HG02981 (cell line): Measurements from ENCODE around the gene EYA3.
A peak's percentile ranks its signal among the peaks of the same experiment; 100 is the strongest.

Source experiments
- ATAC-seq: cut with Tn5 transposase; IDR thresholded peaks from one replicate; pipeline ENCODE4 v1.9.1; 2021; ENCODE audit warnings: mild to moderate bottlenecking, moderate library complexity; ENCODE audit not compliant: unreplicated experiment

EYA3 gene

DNA sequence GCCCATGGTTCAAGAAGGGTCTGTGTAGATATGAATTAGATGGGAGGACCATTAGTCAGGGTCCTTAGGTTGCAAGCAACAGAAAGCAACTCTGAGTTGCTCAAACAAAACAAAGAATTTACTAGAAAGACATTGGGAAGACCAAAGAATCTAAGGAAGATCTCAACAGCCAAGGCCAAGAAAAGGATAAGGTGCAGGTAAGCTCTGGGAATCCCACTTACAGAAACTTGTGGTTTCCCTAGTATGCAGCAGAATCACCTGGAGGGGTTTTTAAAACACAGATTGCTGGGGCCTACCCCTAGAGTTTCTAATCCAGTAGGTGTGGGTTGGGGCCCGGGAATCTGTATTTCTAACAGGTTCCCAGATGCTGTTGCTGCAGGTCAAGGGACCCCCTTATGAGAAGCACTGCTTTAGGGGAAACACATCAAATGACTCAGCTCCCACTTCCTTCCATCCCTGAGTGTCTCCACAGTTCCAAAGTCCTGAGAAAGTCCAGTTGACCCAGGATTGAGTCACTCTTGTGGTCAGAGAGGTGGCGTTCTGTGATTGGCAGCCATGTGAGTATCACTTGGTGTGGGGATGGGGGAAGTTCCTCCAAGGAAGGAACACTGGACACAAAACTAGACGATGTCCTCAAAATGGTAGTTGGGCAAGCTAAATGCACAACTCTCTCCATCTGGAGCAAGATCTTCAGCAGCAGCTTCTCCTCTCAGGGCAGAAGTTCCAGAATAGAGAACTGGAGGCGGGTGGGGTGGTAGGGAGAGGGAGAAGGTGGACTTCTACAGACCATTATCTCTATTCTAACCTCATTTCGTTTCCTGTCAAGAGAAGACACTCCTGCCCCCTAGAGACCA, 24.2 kb upstream of the EYA3 start:
- ATAC-seq = no peak

DNA sequence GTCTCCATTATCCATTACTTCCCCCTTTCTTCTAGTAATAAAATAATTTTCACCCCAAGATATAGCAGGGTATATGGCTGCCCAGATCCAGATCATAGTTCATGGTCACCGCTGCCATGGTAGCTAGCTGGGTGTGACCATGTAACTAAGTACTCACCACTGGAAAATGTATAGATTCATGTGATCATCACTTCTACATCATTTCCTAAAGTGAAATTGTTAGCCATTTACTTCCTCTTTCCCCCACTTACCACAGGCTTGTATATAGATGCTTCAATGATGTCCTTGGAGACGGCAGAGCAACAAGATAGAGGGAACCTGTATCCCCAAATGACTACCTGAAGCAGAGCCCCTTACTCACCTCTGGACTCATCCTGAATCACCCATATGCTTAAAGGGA, 22.7 kb upstream of the EYA3 start:
- ATAC-seq = peak; percentile 47

DNA sequence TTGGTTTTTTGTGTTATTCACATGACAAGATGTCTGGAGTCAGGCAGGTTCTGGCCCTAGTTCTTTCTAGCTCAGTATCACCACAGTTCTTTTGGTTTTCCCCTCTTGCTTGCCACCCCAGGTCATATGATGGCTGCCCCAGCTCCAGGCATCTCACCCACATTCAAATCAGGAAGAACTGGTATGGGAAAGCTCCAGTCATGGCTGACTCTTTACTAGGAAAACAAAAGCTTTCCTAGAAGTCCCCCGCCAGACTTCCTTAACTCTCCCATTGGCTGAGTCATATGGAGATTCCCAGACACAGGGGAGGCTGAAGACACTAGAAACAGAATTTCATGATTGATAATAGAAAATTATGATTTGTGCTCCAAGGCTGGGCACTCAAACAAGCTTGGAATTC, 22.1 kb upstream of the EYA3 start:
- ATAC-seq = no peak

DNA sequence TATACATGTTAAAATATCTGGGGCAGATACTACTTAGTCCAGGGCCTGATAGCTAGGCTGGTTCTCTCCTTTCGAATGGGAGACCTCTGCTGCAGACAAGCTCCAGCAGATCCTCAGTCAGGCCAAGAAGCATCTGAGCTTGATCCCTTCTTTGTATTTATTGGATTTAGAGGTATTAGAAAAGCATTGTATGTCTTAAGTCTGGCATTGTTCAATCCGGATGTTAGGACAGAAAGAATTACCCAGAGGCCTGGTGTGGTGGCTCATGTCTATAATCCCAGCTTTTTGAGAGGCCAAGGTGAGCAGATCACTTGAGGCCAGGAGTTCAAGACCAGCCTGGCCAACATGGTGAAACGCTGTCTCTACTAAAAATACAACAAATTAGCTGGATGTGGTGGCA, 21.2 kb upstream of the EYA3 start:
- no peak for ATAC-seq

DNA sequence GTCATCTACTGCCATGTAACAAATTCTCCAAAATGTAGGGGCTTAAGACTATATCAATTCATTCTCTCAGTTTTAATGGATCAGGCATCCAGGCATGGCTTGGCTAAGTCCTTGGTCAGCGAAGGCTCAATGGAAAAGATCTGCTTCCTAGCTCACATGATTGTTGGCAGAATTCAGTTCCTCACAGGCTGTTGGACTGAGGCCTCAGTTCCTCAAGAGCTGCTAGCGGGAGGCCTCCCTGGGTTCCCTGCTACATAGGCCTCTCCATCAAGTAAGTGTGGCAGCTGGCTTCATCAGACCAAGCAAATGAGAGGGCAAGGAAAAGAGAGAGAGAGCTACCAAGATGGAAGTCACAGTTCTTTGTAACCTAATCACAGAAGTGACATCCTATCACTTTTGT, 19.6 kb upstream of the EYA3 start:
- no peak for ATAC-seq

DNA sequence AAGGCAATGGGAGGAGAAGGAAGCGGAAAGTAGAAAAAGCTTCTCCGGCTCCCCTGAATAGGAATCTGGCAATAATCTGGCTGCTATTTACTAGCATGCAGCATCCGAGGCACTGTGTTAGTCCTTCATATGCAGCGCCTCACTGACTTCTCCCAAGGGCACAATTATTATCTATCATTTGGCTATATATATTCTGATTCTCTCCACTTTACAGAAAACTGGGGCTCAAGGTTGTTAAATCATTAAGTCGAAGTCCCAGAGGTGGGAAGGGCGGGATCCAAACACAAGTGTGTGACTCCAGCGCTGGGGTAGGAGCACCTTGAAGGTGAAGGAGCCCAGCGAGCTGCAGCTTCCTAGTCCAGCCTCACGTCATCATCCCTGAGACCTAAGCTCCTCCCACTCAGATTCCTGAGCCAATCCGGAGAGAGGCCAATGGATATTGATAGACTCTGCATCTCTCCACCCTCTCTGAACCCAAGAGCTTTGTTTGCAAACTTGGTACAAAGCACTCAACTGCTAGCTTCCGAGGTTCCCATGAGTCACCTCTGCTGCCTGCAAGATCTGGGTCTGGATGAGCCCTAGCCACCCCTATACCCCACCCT, 16.6 kb upstream of the EYA3 start:
- ATAC-seq = no peak

DNA sequence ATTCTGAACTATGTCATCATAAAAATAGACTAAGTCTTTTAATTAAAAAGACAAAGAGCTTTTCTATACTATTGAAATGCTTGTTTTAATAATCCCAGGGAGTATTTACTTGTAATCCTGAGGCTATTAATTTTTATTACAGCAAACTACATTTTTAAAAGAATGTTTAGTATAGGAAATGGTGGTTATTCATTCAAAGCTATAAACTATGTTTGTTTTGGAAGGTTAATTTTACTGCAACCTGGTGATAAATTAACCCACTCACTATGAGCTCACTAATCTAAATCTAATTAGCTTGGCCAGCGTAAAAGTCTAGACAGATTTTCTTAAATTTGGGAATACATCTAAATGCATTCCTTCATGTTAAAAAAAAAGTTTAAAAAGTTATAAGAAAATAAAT, 13.8 kb upstream of the EYA3 start:
- no peak for ATAC-seq

DNA sequence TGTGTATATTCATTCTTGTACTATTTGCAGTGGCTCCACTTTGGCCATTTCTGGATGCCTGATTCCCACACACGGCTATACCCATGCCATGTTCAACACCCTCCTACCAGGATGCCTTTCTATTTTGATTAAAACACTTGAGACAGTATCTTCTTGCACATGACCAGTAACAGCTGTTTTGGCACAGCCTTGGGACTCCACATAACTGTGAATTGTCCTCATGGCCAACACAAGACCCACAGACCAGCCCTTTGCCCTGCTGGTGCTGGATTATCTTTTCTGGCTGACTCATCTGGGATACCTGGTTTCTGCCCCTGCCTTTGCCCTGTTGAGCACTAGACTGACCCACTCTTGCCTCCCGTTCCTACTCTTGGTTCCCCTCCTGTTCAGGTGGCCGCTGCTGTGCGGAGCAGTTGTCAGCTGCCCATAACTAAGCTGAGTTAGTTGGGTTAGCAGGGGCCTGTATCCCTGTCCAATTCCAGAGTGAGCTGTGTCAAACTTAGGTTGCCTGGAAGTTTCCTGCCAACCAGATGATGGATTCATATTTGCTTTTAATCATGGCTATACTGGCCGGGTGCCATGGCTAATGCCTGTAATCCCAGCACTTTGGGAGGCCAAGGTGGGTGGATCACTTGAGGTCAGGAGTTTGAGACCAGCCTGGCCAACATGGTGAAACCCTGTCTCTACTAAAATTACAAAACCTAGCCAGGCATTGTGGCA, 10.8 kb upstream of the EYA3 start:
- no peak for ATAC-seq

DNA sequence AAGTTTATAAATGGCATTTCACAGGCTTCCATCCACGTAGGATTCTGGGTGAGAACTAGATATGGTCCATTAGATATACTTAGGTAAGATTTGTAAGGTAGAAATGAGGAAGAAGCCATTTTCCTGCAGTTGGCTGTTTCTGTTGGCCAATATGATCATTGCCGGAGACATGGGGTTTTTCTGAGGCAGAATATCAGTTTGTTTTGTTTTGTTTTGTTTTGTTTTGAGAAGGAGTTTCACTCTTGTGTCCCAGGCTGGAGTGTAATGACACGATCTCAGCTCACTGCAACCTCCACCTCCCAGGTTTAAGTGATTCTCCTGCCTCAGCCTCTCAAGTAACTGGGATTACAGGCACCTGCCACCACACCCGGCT, 8.7 kb upstream of the EYA3 start:
- ATAC-seq = no peak

DNA sequence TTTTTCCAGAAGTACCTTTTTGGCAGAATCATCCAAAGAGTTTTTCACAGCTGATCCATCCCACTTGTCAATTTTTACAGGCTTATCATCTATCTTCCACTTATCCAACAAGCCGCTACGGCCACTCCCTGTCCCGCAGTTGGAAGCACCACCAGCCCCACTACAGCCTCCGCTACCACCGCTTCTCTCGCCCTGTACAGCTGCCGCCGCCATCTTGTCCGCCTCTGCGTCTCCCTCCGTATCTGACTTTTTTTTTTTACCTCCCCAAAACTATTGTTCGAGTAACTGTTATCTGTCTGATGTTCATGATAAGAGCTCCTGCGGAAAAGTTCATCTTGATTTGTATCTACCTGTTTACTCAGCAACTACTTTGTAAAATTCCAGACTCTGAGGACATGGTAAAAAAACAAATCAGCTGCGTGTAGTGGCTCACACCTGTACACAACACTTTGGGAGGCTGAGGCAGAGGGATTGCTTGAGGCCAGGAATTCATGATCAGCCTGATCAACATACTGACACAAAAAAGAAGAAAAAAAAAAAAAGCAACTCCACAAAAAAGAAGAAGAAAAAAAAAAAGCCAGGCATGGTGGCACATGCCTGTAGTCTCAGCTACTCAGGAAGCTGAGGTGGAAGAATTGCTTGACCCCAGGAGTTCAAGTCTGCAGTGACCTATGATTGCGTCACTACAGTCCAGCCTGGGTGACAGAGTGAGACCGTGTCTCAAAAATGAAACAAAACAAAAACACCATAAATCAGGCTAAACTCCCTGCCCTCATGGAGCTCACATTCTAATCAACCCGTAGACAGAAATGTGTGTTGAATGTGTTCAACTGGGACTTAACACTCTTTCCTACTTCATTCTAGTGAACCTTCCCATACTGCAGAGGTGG, 8.0 kb upstream of the EYA3 start:
- no peak for ATAC-seq

DNA sequence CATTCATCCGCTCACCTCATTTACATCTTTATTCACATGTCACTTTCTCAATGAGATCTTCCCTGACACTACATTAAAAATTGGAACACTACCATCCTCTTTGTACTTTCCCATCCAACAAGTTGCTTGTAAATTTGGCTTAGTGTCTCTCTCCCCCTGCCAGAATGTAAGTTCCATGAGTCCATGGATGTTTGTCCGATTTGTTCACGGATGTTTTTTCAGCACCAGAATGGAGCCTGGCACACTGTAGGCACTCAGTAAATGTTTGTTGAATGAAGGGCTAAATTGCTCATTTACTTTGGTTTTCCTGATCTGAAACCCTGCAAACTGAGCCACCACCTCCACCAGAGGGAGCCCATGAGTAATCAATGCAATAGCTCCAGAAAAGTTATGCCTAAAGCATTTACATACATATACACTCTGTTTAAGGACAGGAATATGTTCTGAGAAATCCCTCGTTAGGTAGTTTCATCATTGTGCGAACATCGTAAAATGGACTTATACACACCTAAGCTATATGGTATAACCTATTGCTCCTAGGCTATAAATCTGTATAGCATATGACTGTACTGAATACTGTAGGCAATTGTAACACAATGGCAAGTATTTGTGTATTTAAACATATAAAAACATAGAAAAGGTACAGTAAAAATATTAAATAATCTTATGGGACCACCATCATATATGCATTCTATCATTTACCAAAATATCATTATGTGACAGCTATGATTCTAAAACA, 2.8 kb upstream of the EYA3 start:
- ATAC-seq = no peak

DNA sequence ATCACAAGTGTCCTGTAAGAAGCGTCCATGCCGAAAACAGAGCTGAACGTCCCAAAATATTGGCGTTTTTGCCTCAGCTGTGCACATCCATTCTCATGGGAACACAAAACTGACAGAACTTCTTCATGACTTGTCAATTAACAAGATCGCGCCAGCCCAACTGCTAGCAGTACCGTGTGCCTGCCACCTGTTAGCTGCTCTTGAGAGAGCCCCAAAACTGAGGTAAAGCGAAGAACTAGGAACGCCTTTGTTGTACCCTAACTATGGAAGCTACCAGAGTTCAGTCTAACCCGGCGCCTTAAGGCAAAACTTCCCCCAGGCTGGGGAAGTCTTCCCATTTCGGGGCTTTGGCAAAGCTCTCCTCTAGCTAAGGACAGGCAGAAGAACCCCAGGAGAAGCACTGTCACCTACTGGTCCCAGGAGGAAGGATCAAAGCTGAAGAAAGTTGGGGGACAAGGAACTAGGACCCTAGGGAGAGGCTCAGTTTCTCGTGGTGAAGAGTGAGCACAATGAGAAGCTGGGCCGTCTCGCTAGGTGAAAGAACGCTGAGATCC, 719 bp downstream of the EYA3 start:
- ATAC-seq = peak; percentile 5

DNA sequence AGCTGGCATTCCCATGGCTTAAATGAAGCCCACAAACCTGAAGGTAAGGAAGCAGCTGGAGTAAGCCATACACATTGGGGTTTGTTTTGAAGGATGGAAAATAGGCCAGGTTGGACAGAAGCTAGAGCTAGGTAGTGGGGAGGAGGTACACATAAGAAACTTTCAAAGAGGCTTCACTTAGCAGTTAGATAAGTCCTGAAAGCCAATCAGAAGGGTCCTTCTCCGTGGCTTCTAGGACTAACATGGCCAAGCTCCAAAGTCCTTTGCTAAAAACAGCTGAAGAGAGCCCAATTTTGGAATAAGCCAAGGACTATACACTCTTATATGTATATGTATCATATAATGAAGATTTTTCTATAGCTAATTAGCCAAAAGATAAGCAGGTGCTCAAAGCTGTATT, 1.8 kb downstream of the EYA3 start:
- no peak for ATAC-seq

DNA sequence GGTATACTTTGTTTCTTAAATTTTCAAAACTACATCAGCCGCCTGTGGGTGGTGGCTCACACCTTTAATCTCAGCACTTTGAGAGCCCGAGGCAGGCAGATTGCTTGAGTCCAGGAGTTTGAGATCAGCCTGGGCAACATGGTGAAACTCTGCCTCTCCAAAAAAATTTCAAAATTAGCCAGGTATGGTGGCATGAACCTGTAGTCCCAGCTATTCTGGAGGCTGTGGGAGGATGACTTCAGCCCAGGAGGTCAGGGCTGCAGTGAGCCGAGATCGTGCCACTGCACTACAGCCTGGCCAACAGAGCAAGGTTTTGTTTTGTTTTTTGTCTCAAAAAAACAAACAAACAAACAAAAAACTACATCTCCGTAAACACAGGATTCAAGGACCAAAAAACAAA, 3.3 kb downstream of the EYA3 start:
- ATAC-seq = no peak

DNA sequence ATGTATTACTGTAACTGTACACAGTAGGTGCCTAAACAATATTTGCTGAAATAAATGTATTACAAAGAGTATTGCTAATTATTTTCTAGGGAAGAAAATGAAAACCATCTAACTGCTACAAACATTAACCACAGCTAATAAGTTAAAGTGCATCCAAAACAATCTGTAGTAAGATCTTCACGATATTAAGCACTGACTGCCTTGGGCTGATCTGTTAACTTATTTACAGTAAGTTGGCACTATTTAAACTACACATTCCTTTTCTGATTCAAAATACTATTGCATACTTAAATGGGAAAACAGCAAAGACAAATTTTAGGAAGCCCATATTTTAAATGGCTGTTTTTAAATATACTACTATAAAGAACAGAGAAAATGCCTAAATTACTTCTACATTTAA, 4.5 kb downstream of the EYA3 start:
- ATAC-seq = no peak

DNA sequence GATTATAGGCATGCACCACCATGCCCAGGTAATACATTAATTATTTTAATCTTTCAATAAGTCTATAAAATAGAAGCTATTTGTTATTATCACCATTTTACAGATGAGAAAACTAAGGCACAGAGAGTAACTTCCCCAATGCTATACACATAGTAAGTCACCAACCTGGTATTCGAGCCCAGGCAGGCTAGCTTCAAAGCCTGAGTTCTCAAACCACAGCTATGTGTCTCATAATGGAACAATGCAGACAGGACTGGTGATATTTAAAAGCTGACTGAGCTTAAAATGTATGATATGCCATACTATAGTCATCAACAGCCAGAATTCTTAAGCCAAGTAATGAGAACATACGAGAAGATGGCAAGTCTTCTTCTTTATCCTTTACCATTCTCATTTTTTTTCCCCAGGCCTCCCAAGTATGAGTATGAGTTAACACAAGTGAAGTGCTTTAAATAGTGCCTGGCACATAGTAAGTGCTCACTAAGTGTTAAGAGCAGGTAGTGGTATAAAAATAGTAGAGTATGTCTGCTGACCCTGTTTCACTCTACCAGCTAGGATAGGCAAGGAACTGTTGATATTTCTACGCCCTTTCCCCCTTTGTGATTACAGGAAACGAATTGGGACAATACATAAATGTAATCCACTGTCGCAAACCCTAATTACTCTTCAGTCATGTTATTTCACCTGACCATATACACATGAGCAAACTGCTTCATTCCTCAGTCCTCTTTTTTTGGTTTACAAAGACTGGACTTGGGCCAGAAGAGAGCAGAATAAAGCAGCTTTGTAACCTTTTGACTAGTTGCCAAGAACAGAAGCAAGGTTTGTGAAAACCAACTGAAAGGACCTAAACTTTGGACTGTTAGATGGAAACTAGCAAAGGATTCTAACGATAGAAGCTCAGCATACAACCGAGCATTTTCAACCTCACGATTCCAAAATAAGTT, 9.5 kb downstream of the EYA3 start:
- no peak for ATAC-seq

DNA sequence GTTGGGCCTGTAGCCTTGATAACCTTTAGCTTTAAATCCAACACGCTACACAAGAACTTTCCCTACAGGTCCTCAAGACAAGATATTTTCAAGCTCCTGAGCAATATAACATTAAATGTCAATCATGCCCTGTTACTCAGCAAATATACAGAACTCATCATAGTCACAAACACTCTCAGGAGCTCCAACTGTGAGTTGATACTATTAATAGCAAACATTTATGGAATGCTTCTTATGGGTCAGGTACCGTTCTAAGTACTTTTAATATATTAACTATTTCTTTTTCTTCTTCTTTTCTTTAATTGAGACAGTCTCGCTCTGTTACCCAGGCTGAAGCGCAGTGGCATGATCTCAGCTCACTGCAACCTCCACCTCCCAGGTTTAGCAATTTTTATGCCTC, 10.1 kb downstream of the EYA3 start:
- no peak for ATAC-seq

DNA sequence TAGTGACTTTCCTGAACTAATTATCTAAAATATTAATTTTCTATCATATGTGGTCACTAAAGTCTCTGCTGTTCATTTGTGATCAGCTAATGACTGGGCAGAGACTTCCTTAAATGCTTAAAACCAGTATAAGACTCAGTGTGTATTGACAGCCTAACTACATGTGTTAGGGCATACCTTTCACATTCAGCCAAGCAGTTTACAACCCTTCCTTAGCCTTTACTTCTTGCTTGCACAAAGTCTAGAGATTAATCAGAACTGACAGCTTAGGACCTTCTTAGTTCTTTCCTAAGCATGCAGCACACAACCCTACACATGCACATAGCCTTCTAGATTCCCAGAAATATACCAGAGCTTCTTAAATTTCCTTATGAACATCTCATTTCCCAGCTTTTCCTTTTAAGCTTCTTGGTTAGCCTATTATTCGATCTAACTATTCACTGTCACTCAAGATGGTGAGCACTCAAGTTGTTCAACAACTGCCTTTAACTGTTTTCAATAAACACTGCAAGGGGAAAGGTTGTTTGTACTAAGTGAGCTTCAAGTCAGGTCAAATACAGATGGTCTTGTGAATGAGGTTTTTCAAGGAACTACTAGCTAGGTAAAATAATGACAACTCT, 13.4 kb downstream of the EYA3 start:
- ATAC-seq = no peak

DNA sequence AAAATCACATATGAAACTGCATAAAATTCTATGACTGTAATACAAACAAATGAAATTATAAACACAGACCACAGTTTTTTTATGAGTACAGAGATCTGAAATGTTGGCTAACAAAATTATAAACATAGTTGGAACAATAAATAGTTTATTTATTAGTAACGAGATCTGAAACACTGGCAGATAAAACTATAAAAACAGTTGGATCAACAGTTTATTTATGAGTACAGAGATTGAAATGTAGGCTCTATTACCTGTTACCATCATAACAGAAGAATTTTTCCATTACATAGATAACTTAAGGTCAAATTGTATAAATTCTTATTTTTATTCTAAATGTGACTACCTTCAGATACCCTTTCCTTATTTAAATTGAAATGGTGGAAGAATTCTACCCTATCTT, 14.5 kb downstream of the EYA3 start:
- ATAC-seq = no peak
